HCT116 (cell line): Measurements from ENCODE around the gene RHOH.

Experiments
- CEBPB ChIP-seq: IDR thresholded peaks from 2 replicates; pipeline ENCODE4 v1.6.1; 2012; ENCODE audit warnings: low read depth
- CTCF ChIP-seq, 3 experiments: fragments of 200-600 bp in 1 of 3; sonication (generic) in 1 of 3; IDR thresholded peaks in 2 of 3; conservative IDR thresholded peaks in 1 of 3; 2 replicates each; pipeline ENCODE4 v1.5.1; 2012 to 2017; ENCODE audit warnings: low read depth in 2 of 3, low read length in 2 of 3, antibody characterized with exemption in 1 of 3, borderline replicate concordance in 1 of 3, control low read depth in 1 of 3, mild to moderate bottlenecking in 1 of 3, mixed read lengths in 1 of 3, mixed run types in 1 of 3, moderate library complexity in 1 of 3; ENCODE audit not compliant: insufficient read depth in 1 of 3
- EZH2phosphoT487 ChIP-seq: fragments of 200-600 bp; IDR thresholded peaks from 2 replicates; pipeline ENCODE4 v1.6.1; 2018; ENCODE audit warnings: antibody characterized with exemption, borderline replicate concordance
- POLR2A ChIP-seq: IDR thresholded peaks from 2 replicates; pipeline ENCODE4 v1.7.0; 2011; ENCODE audit warnings: borderline replicate concordance; ENCODE audit not compliant: insufficient read depth, insufficient read length; ENCODE audit errors: extremely low read depth
- POLR2AphosphoS5 ChIP-seq: IDR thresholded peaks from 2 replicates; pipeline ENCODE4 v1.6.1; 2011; ENCODE audit warnings: mild to moderate bottlenecking, low read depth, low read length, moderate library complexity
- REST ChIP-seq: IDR thresholded peaks from 2 replicates; pipeline ENCODE4 v1.6.1; 2012; ENCODE audit warnings: low read depth

- no peak for TF ChIP-seq POLR2A
- TF ChIP-seq CEBPB, result no peak
- no peak for TF ChIP-seq CTCF (IDR thresholded peaks at IDR 0.05 in 2 of 3, conservative IDR thresholded peaks at IDR 0.05 in 1 of 3; ENCODE audit: borderline replicate concordance in 1 of 3, insufficient read depth in 1 of 3, low read depth in 2 of 3, low read length in 2 of 3)
- no peak for TF ChIP-seq REST
- TF ChIP-seq POLR2AphosphoS5, result no peak
- TF ChIP-seq EZH2phosphoT487, result no peak
Observed at GRCh38 chr4:40256817-40257216, 60.0 kb downstream of the RHOH start.
